Adrenal gland (tissue), 5 donors: ENCODE data around the gene CDS2.

Experiments
- POLR2A ChIP-seq, 2 donors: fragments of 450-650 bp; IDR thresholded peaks; one replicate each; pipeline ENCODE4 v1.6.1; 2017; ENCODE audit warnings: antibody characterized with exemption in 2 of 2, mild to moderate bottlenecking in 2 of 2, moderate library complexity in 1 of 2
- TF ChIP-seq, protein P1 (sequence below), 6 experiments: fragments of 450-650 bp in 4 of 6; fragments of 200-600 bp in 2 of 6; sonication (generic) in 1 of 6; IDR thresholded peaks; 1 replicate in 5 of 6; 2 replicates in 1 of 6; pipeline versions ENCODE4 v1.5.1 to v1.8.0; 2016 to 2021; ENCODE audit warnings: antibody characterized with exemption in 6 of 6, mild to moderate bottlenecking in 2 of 6, moderate library complexity in 1 of 6
- donor health status: DM: no; HTN: no; CAD: no.

DNA sequence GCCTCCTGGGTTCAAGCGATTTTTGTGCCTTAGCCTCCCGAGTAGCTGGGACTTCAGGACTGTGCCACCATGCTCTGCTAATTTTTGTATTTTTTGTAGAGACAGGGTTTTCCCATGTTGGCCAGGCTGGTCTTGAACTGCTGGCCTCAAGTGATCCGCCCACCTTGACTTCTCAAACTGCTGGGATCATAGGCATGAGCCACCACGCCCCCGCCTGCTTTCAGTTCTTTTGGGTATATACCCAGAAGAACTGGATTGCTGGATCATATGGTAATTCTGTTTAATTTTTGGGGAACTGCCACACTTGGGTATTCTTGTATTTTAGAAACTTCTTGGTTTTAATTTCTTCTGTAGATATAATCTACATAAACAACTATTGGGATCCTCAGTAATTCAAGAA lies 17.0 kb downstream of the CDS2 start:
- TF ChIP-seq, protein P1, sequence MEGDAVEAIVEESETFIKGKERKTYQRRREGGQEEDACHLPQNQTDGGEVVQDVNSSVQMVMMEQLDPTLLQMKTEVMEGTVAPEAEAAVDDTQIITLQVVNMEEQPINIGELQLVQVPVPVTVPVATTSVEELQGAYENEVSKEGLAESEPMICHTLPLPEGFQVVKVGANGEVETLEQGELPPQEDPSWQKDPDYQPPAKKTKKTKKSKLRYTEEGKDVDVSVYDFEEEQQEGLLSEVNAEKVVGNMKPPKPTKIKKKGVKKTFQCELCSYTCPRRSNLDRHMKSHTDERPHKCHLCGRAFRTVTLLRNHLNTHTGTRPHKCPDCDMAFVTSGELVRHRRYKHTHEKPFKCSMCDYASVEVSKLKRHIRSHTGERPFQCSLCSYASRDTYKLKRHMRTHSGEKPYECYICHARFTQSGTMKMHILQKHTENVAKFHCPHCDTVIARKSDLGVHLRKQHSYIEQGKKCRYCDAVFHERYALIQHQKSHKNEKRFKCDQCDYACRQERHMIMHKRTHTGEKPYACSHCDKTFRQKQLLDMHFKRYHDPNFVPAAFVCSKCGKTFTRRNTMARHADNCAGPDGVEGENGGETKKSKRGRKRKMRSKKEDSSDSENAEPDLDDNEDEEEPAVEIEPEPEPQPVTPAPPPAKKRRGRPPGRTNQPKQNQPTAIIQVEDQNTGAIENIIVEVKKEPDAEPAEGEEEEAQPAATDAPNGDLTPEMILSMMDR (IDR thresholded peaks at IDR 0.05): no peak
- TF ChIP-seq POLR2A (IDR thresholded peaks at IDR 0.05): no peak
